Measurements from ENCODE around the gene GPR4.

Gene GPR4

DNA sequence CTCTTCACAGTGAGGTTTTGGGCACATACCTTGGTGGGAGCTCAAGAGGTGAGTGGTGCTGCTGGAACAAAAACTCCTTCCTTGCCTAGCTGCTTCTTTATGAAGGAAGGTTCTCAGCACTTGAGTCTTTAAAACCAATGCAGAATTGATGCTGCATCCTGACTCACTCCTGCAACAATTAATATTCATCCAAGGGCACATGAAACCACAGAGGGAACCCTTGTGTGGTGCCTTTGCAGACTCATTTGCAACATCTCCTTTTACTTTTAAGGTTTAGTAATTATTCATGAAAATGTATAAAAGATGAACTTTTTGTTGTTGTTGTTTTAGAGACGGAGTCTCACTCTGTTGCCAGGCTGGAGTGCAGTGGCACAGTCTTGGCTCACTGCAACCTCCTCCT is 47.5 kb downstream of the GPR4 start:
- no peak for DNase-seq (ENCODE audit: low read depth in 2 of 2)

DNA sequence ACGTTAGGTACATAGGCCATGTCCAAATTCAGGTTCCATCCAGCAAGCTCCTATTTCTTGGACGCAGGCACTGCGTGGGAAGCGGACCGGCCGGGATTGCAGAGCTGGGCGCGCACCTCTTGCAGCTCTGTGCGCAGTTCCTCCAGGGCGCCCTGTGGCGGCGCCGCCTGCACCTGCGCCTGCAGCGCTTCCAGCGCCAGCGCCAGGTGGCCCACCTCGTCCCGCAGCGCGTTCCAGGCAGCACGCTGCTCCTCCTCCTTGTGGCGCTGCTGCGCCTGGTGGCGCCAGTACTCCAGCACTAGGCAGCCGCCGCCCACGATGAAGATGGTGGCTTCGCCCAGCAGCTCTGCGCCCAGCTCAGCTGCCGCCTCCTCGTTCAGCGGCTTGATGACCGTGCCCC is 48.5 kb downstream of the GPR4 start:
- DNase-seq (ENCODE audit: low read depth in 2 of 2): no peak

DNA sequence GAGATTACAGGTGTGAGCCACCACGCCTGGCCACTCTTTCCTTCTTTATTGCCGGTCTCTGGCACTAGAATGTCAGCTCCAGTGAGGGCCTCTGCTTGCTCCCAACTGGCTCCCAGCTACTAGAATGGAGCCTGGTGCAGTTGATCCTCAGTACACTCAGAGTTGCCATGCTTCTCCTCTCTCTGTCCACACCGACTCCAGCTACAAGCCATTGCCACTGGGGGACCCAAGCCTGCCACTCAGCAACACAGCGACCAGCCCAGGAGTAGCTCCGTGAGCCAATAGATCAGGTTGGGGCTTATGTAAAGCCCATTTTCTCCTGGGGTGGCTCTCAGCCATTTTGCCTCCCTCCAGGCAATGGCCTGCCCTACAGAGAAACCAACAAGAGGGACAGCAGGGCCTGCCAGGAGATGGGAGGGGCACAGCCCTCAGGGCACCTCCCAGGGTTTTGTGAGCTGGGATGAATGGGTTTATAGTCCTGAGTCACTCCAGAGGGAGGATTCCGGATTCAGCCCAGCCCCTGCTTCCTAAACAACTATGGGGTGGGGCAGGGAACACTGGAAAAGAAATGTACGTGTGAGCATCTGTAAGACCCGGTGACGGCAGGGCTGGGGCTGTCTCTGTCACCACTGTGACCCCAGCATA is 53.9 kb downstream of the GPR4 start:
- no peak for DNase-seq (ENCODE audit: low read depth in 2 of 2)

DNA sequence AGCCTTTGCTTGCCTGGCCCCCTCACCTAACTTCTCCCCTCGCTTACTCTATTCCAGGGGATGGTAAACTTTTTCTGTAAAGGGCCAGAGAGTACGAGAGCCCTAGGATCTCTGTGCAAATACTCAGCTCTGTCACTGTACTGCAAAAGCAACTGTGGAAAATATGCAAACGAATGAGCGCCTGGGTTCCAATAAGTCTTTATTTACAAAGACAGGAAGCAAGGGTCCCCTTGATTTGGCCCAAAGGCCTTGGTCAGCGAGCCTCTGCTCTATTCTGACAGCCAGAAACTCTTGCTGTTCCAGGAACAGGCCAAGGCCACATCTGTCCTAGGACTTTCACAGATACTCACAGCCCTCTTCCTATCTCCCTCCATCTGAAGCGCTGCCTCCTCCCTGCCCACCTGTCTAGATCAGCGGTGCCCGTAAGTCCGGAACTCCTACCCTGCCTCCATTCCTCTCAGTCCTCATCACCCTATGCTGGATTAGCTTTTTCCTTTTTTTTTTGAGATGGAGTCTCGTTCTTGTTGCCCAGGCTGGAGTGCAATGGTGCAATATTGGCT is 54.7 kb downstream of the GPR4 start:
- no peak for DNase-seq (ENCODE audit: low read depth in 2 of 2)

DNA sequence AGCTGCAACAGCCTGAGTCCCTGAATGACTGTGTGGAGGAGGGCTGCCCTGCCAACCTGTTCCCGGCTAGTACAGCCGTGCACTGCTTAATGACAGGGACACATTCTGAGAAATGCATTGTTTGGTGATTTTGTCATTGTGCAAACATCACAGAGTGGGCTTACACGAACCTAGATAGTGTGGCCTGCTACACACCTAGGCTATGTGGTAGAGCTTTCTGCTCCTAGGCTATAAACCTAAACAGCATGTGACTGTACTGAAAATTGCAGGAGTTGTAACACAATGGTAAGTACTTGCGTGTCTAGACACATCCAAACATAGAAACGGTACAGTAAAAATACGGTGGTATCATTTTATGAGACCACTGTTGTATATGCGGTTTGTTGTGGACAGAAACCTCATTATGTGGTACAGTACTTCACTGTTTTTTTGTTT is 59.8 kb downstream of the GPR4 start:
- no peak for DNase-seq (ENCODE audit: low read depth in 2 of 2)

Data from stimulated activated CD4-positive, alpha-beta T cell treated with anti-CD3 and anti-CD28 coated beads, Interleukin-4, amount 100 ng/mL, for 48 hours (primary cell).